ENCODE data around the gene BSCL2. TPM values are rescaled to one million over a fixed set of nuclear protein-coding genes. Genes with fewer than 3 reads are reported as not detected.

Gene BSCL2
- total RNA-seq, 1 experiment from 2014 or later = 77.4 TPM

- DNase-seq = no peak
- peaks cover 61 to 87% (median 86%) of the 10 kb centered on the region in 3 experiments for H3K36me3 Mint-ChIP-seq (ENCODE audit: insufficient read depth in 1 of 3, low read depth in 3 of 3)
- Histone ChIP-seq H2AK5ac (ENCODE audit: insufficient read length, low read length) (no peak overlapping the region), H2AFZ (ENCODE audit: low read length) (no peak overlapping the region), H3K4ac (ENCODE audit: low read depth, low read length) (no peak overlapping the region), H3K79me1 (ENCODE audit: insufficient read depth, low read depth, low read length, poor library complexity, severe bottlenecking) (peaks cover 6% of the 10 kb centered on the region), H3K9ac (ENCODE audit: extremely low read depth, insufficient read length, low read length) (no peak overlapping the region), H2BK5ac (ENCODE audit: insufficient read length, low read length) (no peak overlapping the region), H3K18ac (ENCODE audit: insufficient read length, low read depth, low read length) (no peak overlapping the region), H3K27ac (ENCODE audit: insufficient read length, low read depth, low read length) (no peak overlapping the region), H2BK120ac (ENCODE audit: low read depth, low read length, poor library complexity, severe bottlenecking) (no peak overlapping the region), H3K56ac (ENCODE audit: insufficient read length, low read depth, low read length) (no peak overlapping the region), H3K14ac (ENCODE audit: insufficient read depth, low read length) (no peak overlapping the region), H4K5ac (ENCODE audit: insufficient read length, low read depth, low read length) (no peak overlapping the region), H2BK12ac (ENCODE audit: insufficient read length, low read depth, low read length) (no peak overlapping the region), H3K23me2 (ENCODE audit: insufficient read length, low read depth, low read length, poor library complexity, severe bottlenecking) (peaks cover 10% of the 10 kb centered on the region), H4K91ac (ENCODE audit: insufficient read length, low read depth, low read length) (no peak overlapping the region), H3K9me3 (ENCODE audit: control insufficient read depth, low read depth, low read length) (no peaks in the 10 kb centered on the region), H3K23ac (ENCODE audit: insufficient read length, low read depth, low read length) (no peak overlapping the region), H3K27me3 (ENCODE audit: insufficient read depth, low read length) (no peaks in the 10 kb centered on the region), H4K8ac (replicated peaks; ENCODE audit: insufficient read length, low read depth, low read length) (no peak overlapping the region), H4K20me1 (ENCODE audit: control insufficient read depth, insufficient read depth, insufficient read length) (no peaks in the 10 kb centered on the region), H3K79me2 (ENCODE audit: insufficient read depth, low read length) (peaks cover 23% of the 10 kb centered on the region), H2BK15ac (ENCODE audit: low read depth, low read length) (no peak overlapping the region), H3T11ph (ENCODE audit: low read length) (no peak overlapping the region), H2BK20ac (ENCODE audit: low read depth, low read length, poor library complexity, severe bottlenecking) (no peak overlapping the region), H3K4me2 (ENCODE audit: insufficient read depth, insufficient read length, low read length) (no peak overlapping the region), H3K4me1 (ENCODE audit: insufficient read depth, low read length) (no peaks in the 10 kb centered on the region)
- H3K4me3 Mint-ChIP-seq = no peak overlapping the region
- H3K4me1 Mint-ChIP-seq = peaks cover 17 to 23% of the 10 kb centered on the region in 2 experiments
- H3K9me3 Mint-ChIP-seq = no peaks in the 10 kb centered on the region
- peak overlapping the region in 2 of 3 experiments; percentile 18 to 91; a peak in 2 of 7 replicates for H3K27ac Mint-ChIP-seq
- no CpG with 5 or more reads among the region's 7 CpGs for WGBS (ENCODE audit: extremely low coverage, insufficient read length, low lambda C conversion rate)
- TF ChIP-seq CTCF (conservative IDR thresholded peaks at IDR 0.05) = peak; percentile 41; the same call in 2 of the 3 replicates
- H3K27me3 Mint-ChIP-seq (ENCODE audit: low read depth) = no peaks in the 10 kb centered on the region
Measured at GRCh38 chr11:62721994-62722393, 14.8 kb upstream of the BSCL2 start.
